Left hindlimb (tissue), 1 donor: ENCODE results near the gene SUPT5H.

Experiments
- DNase-seq: peaks from one replicate; pipeline ENCODE4 v3.0.0-alpha.2; 2018

The SUPT5H gene

DNA sequence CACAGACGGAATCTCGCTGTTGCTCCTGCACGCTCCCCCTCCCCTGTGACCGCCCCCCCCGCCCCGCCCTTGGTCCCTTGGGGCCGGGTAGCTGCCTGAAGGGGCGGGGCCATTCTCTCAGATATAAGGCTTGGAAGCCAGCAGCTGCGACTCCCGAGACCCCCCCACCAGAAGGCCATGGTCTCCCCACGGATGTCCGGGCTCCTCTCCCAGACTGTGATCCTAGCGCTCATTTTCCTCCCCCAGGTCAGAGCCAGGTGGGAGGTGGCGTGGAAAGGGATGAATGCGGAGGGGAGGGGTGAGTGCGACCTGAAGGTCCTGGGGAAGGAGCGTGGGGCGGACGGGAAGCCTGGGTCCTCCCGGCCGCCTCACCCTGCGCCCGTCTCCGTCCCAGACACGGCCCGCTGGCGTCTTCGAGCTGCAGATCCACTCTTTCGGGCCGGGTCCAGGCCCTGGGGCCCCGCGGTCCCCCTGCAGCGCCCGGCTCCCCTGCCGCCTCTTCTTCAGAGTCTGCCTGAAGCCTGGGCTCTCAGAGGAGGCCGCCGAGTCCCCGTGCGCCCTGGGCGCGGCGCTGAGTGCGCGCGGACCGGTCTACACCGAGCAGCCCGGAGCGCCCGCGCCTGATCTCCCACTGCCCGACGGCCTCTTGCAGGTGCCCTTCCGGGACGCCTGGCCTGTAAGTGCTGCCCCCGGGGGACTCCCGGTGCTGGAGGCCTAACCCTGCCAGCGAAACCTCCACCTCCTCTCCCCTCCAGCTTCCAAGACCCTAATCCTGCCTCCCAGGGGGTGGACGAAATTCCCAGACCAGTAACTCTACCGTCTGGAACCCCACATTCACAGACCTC lies 53.6 kb downstream of the SUPT5H start, which contains the start of gene DLL3:
TSS of gene DLL3 (plus strand) at position 150 of the 845 bp plus-strand sequence. CDS start at position 178, 28 bp downstream.
- DNase-seq: no peak

GRCh38 chr19:39499932-39500331 lies 54.5 kb downstream of the SUPT5H start:
- no peak for DNase-seq

GRCh38 chr19:39500543-39500942 lies 55.2 kb downstream of the SUPT5H start:
- DNase-seq: no peak

- no peak for DNase-seq
These were observed 56.0 kb downstream of the SUPT5H start for GRCh38 chr19:39501340-39501739.

GRCh38 chr19:39502640-39503417 lies 57.4 kb downstream of the SUPT5H start:
- DNase-seq: peak; percentile 55

DNA sequence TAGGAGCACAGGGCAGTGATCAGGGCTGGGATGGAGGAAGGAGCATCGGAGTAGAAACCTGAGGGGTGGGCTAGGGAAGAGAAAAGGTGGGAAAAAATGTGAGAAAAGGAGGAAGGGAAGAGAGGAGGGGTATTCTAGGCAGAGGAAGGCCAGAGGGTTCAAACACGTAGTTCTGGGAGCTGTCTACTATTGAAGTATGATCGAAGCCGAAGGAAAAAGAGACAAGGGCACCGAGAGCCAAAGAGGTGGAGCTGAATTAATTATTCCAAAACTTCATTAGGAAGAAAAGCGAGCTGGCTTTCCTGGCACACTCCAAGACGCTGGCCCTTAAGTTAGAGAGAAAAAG lies 61.2 kb downstream of the SUPT5H start:
- DNase-seq: no peak

- peak; percentile 60 for DNase-seq
These were observed 61.7 kb downstream of the SUPT5H start for GRCh38 chr19:39506944-39507714.

- DNase-seq: no peak
These were observed 62.5 kb downstream of the SUPT5H start for GRCh38 chr19:39507715-39508364.

DNA sequence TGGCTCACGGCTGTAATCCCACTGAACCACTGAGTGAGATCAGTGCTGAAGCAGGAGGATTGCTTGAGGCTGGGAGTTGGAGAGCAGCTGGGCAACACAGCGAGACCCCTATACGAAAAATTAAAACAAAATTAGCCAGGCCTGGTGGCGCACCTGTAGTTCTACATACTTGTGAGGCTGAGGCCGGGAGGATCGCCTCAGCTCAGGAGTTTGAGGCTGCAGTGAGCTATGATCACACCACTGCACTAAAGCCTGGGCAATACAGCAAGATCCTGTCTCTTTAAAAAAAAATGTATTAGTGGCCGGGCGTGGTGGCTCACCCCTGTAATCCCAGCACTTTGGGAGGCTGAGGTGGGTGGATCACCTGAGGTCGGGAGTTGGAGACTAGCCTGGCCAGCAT lies 63.2 kb downstream of the SUPT5H start:
- DNase-seq: no peak

DNA sequence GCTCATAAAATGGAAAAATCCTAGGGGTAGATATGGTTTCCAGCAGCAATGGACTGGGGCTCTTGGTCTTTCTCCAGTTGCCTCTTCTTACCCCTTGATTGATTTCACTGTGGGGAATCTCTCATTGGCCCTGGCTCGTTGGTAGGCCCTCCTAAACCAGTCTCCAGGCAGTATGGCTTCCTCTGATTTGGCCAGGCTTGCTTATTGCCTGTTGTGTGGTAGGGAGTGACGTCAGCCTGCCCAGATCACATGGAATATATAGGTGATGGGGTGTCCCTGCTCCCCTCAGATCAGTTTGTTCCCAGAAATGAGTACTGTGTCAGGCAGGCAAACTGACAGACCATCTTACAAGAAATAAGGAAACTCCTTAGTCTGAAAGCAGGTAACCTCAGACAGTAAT lies 63.9 kb downstream of the SUPT5H start:
- no peak for DNase-seq

GRCh38 chr19:39512988-39513387 lies 67.6 kb downstream of the SUPT5H start:
- no peak for DNase-seq

- peak; percentile 52 for DNase-seq
These were observed 69.6 kb downstream of the SUPT5H start, which contains the start of gene SELENOV for GRCh38 chr19:39514840-39515550. Gene SELENOV, plus strand, starts transcription at chr19:39515139. Its CDS starts 74 bp downstream, at chr19:39515213.

DNA sequence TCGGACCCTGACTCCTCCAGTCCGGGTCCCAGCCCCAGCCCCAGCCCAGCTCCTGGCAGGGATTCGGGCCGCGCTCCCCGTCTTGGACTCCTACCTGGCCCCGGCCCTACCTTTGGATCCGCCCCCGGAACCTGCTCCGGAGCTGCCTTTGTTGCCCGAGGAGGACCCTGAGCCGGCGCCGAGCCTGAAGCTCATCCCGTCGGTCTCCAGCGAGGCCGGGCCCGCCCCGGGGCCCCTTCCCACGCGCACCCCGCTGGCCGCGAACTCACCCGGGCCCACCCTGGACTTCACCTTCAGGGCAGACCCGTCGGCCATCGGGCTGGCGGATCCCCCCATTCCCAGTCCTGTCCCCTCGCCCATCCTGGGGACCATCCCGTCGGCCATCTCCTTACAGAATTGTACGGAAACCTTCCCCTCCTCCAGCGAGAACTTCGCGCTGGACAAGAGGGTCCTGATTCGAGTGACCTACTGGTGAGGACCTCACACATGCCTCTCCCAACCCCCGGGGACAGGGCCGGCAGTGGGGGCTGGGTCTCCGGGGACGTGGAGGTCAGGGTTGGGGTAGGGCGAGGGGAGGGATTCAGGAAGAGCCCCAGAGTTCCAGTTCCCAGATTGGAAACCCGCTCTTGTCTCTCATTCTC lies 70.3 kb downstream of the SUPT5H start:
- peak; percentile 40 for DNase-seq

DNA sequence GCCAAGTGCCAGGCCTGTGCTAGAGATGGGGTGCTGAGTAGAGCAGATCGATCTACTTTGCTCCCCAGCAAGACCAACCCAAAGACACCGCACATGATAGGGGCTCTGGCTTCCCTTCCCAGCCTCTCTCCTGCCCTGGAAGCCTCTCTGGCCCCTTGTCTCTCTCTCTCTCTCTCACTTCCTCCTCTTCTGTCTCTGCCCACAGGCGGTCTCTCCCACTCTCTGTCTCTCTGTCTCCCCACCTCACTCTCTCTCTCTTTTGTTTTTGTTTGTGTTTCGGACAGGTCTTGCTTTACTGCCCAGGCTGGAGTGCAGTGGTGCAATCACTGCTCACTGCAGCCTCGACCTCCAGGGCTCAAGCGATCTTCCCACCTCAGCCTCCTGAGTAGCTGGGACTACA lies 70.9 kb downstream of the SUPT5H start:
- DNase-seq: no peak

GRCh38 chr19:39517432-39517831 lies 72.0 kb downstream of the SUPT5H start:
- no peak for DNase-seq

DNA sequence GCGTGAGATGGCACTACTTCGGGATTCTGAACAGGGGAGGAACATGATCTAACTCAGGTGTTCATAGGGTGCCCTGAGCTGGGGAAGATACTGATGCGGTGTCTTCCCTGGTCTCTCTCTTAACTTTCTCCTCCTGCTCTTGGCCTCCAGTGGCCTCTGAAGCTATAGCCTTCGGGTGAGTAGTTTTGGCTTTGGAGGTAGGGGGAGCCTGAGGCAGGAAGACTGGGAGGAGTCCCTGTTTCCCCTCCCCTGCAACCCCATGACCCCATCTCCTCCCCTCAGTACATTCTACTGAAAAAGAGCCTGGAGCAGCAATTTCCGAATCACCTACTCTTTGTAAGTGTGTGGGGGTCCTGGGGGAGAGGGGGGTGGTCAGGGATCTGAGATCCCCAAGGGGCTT lies 73.1 kb downstream of the SUPT5H start:
- no peak for DNase-seq

DNA sequence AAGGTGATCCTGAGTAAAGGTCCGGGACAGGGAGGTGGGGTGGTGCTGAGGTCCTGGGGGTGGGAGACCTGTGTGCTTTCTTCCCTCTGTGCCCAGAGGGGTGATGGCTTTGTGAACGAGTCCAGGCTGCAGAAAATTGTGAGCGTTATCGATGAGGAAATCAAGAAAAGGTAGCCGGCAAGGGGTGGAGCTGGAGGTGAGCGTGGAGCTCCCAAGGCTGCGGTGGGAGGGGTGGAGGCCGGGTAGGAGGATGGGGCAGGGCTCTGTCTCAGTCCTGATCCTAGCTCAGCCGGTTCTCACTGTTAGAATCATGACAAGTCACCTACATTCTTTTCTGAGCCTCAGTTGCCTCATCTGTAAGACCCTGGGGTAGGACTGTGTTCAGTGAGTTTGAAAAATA lies 73.6 kb downstream of the SUPT5H start:
- DNase-seq: no peak

- DNase-seq: no peak
These were observed 75.4 kb downstream of the SUPT5H start for GRCh38 chr19:39520541-39521484.

GRCh38 chr19:39524495-39524894 lies 79.1 kb downstream of the SUPT5H start:
- no peak for DNase-seq

DNA sequence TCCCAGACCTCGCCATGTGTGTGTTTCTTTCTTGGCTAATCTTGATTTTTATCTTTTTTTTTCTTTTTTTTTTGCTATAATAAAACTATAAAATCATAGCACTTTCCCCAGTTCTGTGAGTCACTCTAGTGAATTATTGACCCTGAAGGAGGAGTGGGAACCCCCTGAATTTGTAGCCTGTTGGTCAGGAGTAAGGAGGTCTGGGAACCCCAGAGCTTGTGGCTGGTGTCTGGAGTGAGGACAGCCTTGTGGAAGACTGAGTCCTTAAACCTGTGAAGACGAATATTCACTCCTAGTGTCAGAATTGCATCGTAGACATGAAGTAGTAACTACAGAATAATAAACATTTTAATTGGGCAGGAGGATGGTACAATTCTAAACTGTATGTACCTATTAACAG lies 79.8 kb downstream of the SUPT5H start:
- no peak for DNase-seq
